OCI-LY1 (cell line): ENCODE data around the gene SRCIN1.

Source experiments
- CTCF ChIP-seq: fragments of 200-600 bp; sonication (generic), shearing (Covaris generic); IDR thresholded peaks from 2 replicates; pipeline ENCODE4 v1.5.1; 2017; ENCODE audit warnings: mild to moderate bottlenecking, antibody characterized with exemption, low read length, moderate library complexity, mixed read lengths
- EZH2 ChIP-seq: fragments of 200-600 bp; sonication (generic), shearing (Covaris generic); IDR thresholded peaks from 2 replicates; pipeline ENCODE4 v1.8.0; 2017; ENCODE audit warnings: borderline replicate concordance, mixed run types, mild to moderate bottlenecking, antibody characterized with exemption, low read length, moderate library complexity, mixed read lengths

- TF ChIP-seq CTCF, result no peak
- no peak for TF ChIP-seq EZH2
These were observed 62.2 kb downstream of the SRCIN1 start for GRCh38 chr17:38543403-38544174.
